Stimulated activated naive B cell treated with anti-CD40 and anti-IgM and Interleukin-4, amounts not matched to agents 10 μg/mL and 1 μg/mL and 100 μg/mL, for 72 hours (primary cell): ENCODE measurements around the gene MT1B.
"Not testable (repeated sequence)": the region's sequence is repeated elsewhere in the genome, so short reads cannot be mapped to it uniquely, and the experiment has no call there.

Source experiments
- ATAC-seq, 2 donors: fragments of 150-1000 bp; cut with Tn5 transposase; replicated peaks; 2 replicates each; pipeline ENCODE4 v1.10.0; 2021; ENCODE audit warnings: moderate library complexity in 1 of 2
- DNase-seq: peaks from one replicate; pipeline ENCODE4 v3.0.0; 2021
- H3K27ac Mint-ChIP-seq: one replicate; pipeline ENCODE4 v1.8.0; 2022; ENCODE audit warnings: mild to moderate bottlenecking, mixed read lengths
- H3K27me3 Mint-ChIP-seq, 2 donors: one replicate each; pipeline ENCODE4 v1.8.0; 2022; ENCODE audit warnings: mixed read lengths in 2 of 2
- H3K36me3 Mint-ChIP-seq, 2 donors: one replicate each; pipeline ENCODE4 v1.8.0; 2022; ENCODE audit warnings: mixed read lengths in 2 of 2, mild to moderate bottlenecking in 1 of 2
- H3K4me1 Mint-ChIP-seq, 2 donors: one replicate each; pipeline ENCODE4 v1.8.0; 2022; ENCODE audit warnings: mixed read lengths in 2 of 2, mild to moderate bottlenecking in 1 of 2
- H3K4me3 Mint-ChIP-seq, 2 donors: one replicate each; pipeline ENCODE4 v1.8.0; 2022; ENCODE audit warnings: mild to moderate bottlenecking in 2 of 2, mixed read lengths in 2 of 2, moderate library complexity in 1 of 2
- H3K9me3 Mint-ChIP-seq, 2 donors: one replicate each; pipeline ENCODE4 v1.8.0; 2022; ENCODE audit warnings: mixed read lengths in 2 of 2, mild to moderate bottlenecking in 1 of 2

Gene MT1B

DNA sequence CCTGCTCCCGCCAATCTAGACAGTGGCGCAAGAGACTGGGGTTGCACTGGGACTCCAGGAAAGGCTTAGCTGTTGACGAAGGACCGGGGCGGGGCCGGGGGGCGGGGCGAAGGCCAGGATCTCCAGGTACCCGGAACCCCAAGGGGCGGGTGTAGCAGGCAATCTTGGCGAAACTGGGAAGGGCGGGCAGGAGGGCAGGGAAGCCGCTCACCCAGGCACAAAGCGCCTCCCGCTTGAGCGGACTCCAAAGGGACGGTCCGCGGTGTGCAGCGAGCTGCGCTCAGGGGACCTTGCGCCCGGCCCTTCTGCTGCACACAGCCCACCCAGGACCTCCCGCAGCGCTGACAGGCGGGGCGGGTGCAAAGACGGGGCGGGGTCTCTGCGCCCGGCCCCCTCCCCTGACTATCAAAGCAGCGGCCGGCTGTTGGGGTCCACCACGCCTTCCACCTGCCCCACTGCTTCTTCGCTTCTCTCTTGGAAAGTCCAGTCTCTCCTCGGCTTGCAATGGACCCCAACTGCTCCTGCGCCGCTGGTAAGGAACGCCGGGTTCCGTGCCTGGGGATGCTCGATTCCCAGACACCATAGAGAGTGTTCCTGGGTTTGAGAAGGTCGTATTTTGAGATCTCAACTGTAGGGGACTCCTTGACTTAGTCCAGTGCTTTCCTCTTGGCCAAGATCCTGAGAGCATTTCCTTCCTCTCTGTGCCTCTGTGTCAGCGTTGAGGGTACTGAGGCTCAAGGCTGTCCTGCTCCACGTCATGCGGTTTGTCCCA lies 6.1 kb downstream of the MT1B start, which contains the start of gene MT1F:
Gene MT1F (plus strand): TSS at position 405 of the 772 bp plus-strand sequence. CDS start 100 bp downstream, at position 505.
- Mint-ChIP-seq H3K27me3 (peaks cover 30 to 38% of the 10 kb centered on the region in 2 donors), H3K4me3 (peak within 1 kb of the TSS; percentile 89 to 97)

DNA sequence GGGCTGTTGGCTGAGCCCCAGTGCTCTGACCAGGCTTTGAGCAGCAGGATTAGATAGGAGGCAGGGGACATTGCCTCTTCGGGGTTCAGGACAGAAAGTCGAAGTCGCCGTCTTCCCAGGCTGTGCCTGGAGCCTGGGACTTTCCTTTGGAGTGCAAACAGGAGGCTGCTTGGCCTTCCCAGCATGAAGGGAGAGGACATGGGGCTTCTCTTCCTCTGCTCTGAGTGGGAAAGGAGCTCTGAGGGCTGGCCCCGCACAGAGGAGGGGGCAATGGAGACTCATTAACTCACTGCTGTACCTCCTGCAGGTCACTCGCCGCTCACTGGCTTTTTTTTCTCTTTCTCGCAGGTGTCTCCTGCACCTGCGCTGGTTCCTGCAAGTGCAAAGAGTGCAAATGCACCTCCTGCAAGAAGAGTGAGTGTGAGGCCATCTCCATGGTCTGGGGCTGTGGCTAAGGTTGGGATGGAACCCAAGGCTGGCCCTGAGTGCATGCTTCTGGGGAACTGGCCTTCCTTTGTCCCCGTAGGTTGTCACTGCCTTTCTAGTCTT lies 6.7 kb downstream of the MT1B start:
- DNase-seq, result no peak
- ATAC-seq, result no peak
- Mint-ChIP-seq H3K4me1 (peaks cover 19 to 22% of the 10 kb centered on the region in 2 donors), H3K9me3 (no peaks in the 10 kb centered on the region), H3K27ac (peak overlapping the region; percentile 88), H3K4me3 (peak overlapping the region; percentile 89 to 97), H3K27me3 (peaks cover 35 to 40% of the 10 kb centered on the region in 2 donors), H3K36me3 (peaks cover 0 to 3% of the 10 kb centered on the region in 2 donors)

More for the DNA sequence above, 6.1 kb downstream of the MT1B start, which contains the start of gene MT1F:
- ATAC-seq, result peak; percentile 82 to 83
- Mint-ChIP-seq H3K4me1 (peaks cover 16 to 17% of the 10 kb centered on the region in 2 donors), H3K27ac (peak within 1 kb of the TSS; percentile 88), H3K36me3 (peaks cover 0 to 3% of the 10 kb centered on the region in 2 donors), H3K9me3 (no peaks in the 10 kb centered on the region)
- DNase-seq, result peak; percentile 20

DNA sequence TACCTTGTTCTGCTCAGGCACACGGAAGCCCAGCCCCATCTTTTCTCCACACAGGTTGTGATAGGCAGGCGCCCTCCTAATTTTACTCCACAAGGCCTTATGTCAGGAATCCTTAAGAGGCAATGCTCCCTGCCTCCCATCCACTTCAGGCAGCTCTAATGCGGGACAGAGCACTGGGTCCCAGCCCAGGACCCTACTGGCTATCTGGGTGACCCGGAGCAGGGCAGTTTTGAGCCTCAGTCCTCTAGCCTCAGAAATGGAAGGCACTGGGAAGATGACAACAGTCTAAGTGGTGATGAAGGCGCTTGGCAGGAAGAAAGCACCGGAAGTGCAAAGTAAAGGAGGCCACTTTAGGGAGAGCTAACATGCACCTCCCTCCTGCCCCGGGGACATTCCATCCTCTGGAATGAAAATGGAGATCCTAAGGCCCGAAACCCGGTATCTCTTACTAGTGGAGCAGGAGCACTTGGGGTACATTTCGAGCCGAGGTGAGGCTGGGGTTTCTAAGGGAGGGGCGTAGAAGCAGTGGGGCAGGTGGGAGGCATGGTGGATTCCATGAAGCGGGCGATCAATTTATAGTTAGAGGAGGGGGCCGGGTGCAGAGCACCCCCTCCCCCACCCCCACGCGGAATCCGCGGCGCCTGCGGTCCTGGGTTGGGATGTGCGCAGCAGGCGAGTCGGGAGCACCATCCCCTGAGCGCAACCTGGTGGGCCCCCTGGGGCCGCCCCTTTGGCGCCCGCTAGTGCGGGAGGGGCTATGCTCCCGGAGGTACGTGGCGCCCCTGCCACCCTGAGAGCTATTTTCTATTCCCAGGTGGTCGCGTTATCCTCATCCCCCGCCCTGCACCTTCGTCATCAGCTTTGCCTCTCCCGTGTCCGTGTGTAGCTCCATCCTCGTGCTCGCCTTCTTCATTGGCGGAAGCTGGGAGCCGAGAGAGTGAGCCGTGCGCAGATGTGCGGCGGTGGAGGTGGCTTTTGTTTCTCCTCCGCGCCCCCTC lies 11.0 kb downstream of the MT1B start:
- H3K4me3 Mint-ChIP-seq, result peak overlapping the region; percentile 55 to 71
- no peak for ATAC-seq

DNA sequence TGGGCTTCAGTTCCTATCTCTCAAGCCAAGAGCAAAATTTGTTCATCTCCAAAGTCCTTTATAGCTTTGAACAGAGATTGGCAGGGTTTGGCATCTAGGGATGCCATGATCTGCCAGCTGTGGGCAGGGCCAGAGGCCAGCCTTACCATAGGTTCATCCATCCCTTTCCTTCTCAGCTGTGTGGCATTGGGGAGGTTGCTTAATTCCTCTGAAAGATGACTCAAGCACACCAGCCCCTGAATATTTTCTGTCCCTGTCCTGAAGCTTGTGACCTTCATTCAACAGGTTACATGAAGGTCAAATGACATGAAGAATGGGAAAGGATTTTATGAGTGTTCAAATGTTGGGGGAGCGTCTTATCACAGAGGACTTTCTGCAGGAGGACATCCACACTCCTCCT lies 12.8 kb downstream of the MT1B start:
- peaks cover 0 to 3% of the 10 kb centered on the region in 2 donors for H3K36me3 Mint-ChIP-seq
- DNase-seq (no peak), ATAC-seq (no peak)
- H3K27me3 Mint-ChIP-seq, result peaks cover 71 to 79% of the 10 kb centered on the region in 2 donors
- peaks cover 13 to 26% of the 10 kb centered on the region in 2 donors for H3K4me1 Mint-ChIP-seq
- H3K27ac Mint-ChIP-seq, result no peak overlapping the region
- no peaks in the 10 kb centered on the region for H3K9me3 Mint-ChIP-seq
- no peak overlapping the region for H3K4me3 Mint-ChIP-seq

More for the DNA sequence above, 11.0 kb downstream of the MT1B start:
- peak overlapping the region; percentile 26 for H3K27ac Mint-ChIP-seq
- H3K36me3 Mint-ChIP-seq, result peaks cover 0 to 3% of the 10 kb centered on the region in 2 donors
- H3K4me1 Mint-ChIP-seq, result peaks cover 14 to 24% of the 10 kb centered on the region in 2 donors
- peaks cover 59 to 68% of the 10 kb centered on the region in 2 donors for H3K27me3 Mint-ChIP-seq
- H3K9me3 Mint-ChIP-seq, result no peaks in the 10 kb centered on the region
- no peak for DNase-seq

DNA sequence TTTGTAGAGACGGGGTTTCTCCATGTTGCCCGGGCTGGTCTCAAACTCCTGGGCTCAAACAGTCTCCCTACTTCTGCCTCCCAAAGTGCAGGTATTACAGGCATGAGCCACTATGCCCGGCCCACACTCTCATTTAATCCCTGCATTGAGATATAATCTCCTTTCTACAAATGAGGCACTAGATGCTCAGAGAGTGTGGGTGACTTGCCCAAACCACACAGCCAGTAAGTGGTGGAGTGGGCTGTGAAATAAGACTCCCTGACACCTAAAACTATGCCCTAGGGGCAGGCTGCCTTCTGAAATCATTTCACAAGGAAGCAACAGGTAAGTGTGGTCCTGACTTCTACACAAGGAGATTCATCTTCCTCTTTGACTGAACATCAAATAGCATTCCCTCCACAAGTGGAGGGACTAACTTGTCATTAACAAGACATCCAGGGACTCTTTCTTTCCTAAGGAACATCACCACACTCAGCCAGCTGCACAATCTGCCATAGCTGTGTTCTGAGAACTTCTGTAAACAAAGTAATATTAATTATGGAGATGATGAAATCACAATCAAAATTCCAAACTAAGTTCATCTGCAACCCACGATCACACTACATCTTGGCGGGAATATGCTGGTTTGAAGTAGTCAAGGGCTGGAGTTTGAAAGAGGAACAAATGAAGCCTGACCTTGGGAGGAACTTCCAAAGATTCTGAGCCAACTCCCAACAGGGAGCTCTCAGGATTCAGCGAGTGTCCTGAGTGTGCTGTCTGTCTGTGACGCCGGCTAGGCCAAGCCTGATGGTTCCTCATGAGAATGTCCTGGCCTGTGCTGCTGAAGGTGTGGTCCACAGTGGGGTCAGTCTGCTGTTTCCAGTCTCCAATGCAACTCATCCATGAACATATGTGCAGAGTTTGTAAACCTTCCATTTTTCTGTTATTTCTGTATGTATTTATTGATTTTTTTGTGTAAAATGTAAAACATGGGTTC lies 13.9 kb downstream of the MT1B start:
- not testable (repeated sequence) for H3K36me3 Mint-ChIP-seq, H3K9me3 Mint-ChIP-seq, H3K4me3 Mint-ChIP-seq, DNase-seq, ATAC-seq, H3K27ac Mint-ChIP-seq
- H3K4me1 Mint-ChIP-seq, result peaks cover 17 to 31% of the 10 kb centered on the region in 2 donors
- peaks cover 81 to 85% of the 10 kb centered on the region in 2 donors for H3K27me3 Mint-ChIP-seq

DNA sequence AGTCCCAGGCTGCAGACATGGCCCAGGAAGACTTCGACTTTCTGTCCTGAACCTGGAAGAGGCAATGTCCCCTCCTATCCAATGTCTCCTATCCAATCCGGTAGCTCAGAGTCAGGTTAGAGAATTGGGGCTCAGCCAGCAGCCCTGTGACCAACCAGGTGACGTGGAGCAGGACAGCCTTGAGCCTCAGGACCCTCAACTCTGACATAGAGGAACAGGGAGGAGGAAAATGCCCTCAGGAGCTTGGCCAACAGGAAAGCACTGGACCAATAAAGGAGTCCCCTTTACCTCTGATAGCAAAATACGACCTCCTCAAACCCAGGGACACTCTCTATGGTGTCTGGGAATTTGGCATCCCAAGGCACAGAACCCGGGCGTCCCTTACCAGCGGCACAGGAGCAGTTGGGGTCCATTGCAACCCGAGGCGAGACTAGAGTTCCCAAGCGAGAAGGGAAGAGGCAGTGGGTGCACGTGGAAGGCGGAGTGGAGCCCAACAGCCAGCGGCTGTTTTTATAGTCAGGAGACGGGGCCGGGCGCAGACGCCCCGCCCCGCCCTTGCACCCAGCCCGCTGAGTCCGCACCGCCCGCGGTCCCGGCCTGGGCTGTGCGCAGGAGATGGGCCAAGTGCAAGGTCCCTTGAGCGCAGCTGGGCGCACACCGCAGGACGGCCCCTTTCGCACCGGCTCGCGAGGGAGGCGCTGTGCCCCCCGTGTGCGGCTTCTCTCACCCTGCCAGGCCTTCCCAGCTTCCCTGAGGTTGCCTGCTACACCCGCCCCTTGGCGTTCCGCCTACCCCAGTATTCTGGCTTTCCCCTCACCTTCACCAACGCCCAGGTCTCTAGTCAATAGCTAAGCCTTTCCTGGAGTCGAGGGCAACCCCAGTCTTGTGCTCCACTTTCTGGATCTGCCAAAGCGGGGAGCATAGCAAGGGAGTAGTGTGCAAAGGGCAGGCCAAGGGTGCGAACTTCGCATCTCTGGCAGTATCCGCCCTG lies 16.2 kb downstream of the MT1B start, which contains the start of gene MT1G:
Gene MT1G (minus strand): TSS at position 485 of the 991 bp plus-strand sequence. CDS start 72 bp downstream, at position 413.
- Mint-ChIP-seq H3K4me3 (peak within 1 kb of the TSS; percentile 14 to 62), H3K36me3 (no peaks in the 10 kb centered on the region), H3K9me3 (no peaks in the 10 kb centered on the region), H3K27ac (no peak within 1 kb of the TSS), H3K27me3 (peaks cover 84 to 85% of the 10 kb centered on the region in 2 donors), H3K4me1 (peaks cover 10 to 24% of the 10 kb centered on the region in 2 donors)
- peak; percentile 53 to 56 for ATAC-seq
- no peak for DNase-seq

DNA sequence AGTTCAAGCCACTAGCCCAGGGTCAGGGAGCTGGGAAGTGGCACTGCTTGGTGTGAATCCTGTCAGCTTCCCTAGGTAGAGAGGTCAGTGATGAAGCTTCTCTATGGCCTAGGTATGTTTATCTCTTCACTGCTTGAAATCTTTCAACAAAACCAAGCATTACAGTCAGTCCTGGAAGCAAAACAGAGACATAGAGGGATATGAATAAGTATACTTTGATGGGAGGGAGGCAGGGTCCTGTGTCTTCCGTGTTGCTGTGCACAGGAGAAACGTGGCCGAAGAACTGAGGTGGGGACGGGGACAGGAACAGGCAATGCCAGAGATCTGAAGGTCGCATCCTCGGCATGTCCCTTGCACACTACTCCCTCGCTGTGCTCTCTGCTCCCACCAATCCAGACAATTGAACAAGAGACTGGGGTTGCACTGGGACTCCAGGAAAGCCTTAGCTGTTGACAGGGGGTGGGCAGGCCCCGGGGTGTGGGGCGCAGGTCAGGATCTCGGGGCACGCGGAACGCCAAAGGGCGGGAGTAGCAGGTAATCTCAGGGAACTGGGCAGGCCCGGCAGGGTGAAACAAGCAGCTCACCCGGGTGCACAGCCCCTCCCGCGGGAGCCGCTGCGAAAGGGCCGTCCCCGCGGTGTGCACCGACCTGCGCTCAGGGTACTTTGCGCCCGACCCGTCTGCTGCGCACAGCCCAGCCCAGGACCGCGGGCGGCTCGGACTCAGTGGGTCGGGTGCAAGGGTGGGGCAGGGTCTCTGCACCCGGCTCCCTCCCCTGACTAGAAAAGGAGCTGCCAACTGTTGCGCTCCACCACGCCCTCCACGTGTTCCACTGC lies 17.5 kb downstream of the MT1B start, which contains the start of gene MT1H:
Gene MT1H (plus strand): TSS at position 810 of the 835 bp plus-strand sequence. CDS start 71 bp downstream, outside the sequence.
- DNase-seq (no peak), ATAC-seq (peak in 1 of 2 donors; percentile 45)
- Mint-ChIP-seq H3K4me3 (peak within 1 kb of the TSS in 1 of 2 donors; percentile 55), H3K27ac (no peak within 1 kb of the TSS), H3K9me3 (no peaks in the 10 kb centered on the region), H3K36me3 (no peaks in the 10 kb centered on the region), H3K4me1 (peaks cover 7 to 18% of the 10 kb centered on the region in 2 donors), H3K27me3 (peaks cover 84 to 90% of the 10 kb centered on the region in 2 donors)

DNA sequence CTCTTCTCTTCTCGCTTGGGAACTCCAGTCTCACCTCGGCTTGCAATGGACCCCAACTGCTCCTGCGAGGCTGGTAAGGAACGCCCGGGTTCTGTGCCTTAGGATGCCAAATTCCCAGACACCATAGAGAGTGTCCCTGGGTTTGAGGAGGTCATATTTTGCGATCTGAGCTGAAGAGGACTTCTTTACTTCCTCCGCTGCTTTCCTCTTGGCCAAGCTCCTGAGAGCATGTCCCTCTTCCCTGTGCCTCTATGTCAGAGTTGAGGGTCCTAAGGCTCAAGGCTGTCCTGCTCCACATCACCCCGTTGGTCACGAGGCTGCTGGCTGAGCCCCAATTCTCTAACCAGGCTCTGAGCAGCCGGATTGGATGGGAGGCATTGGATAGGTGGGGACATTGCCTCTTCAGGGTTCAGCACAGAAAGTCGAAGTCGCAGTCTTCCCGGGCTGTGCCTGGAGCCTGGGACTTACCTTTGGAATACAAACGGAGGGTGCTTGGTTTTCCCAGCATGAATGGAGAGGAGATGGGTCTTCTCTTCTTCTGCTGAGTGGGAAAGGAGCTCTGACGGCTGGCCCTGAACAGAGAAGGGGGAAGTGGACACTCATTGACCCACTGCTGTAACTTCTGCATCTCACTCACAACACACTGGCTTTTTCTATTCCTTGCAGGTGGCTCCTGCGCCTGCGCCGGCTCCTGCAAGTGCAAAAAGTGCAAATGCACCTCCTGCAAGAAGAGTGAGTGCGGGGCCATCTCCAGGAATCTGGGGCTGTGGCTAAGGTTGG lies 18.3 kb downstream of the MT1B start:
- Mint-ChIP-seq H3K36me3 (no peaks in the 10 kb centered on the region), H3K27ac (no peak overlapping the region), H3K4me3 (peak overlapping the region in 1 of 2 donors; percentile 55), H3K4me1 (peaks cover 8 to 18% of the 10 kb centered on the region in 2 donors), H3K9me3 (no peaks in the 10 kb centered on the region), H3K27me3 (peaks cover 82 to 90% of the 10 kb centered on the region in 2 donors)
- ATAC-seq (no peak), DNase-seq (no peak)

DNA sequence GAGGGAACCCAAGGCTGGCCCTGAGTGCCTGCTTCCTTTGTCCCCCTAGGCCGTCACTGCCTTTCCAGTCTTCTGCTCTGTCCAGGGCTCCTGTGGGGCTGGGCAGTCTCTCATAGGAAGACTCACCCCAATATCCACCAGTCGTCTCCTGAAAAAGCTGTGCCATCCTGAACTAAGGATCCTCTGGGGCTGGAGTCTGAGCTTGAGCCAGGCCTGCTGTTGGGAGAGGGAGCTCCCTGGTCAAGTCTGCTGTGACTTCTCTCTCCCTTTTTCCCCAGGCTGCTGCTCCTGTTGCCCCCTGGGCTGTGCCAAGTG lies 18.9 kb downstream of the MT1B start:
- ATAC-seq, result no peak
- Mint-ChIP-seq H3K4me3 (no peak overlapping the region), H3K27ac (no peak overlapping the region), H3K36me3 (no peaks in the 10 kb centered on the region), H3K27me3 (peaks cover 82 to 90% of the 10 kb centered on the region in 2 donors), H3K4me1 (peaks cover 11 to 23% of the 10 kb centered on the region in 2 donors), H3K9me3 (no peaks in the 10 kb centered on the region)
- no peak for DNase-seq

DNA sequence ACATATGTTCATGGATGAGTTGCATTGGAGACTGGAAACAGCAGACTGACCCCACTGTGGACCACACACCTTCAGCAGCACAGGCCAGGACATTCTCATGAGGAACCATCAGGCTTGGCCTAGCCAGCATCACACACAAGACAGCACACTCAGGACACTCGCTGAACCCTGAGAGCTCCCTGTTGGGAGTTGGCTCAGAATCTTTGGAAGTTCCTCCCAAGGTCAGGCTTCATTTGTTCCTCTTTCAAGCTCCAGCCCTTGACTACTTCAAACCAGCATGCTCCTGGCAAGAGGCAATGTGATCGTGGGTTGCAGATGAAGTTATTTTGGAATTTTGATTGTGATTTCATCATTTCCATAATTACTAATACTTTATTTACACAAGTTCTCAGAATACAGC lies 20.0 kb downstream of the MT1B start:
- not testable (repeated sequence) for H3K36me3 Mint-ChIP-seq, H3K4me3 Mint-ChIP-seq, ATAC-seq, H3K9me3 Mint-ChIP-seq, DNase-seq, H3K27ac Mint-ChIP-seq
- H3K27me3 Mint-ChIP-seq, result peaks cover 86 to 94% of the 10 kb centered on the region in 2 donors
- peaks cover 13 to 33% of the 10 kb centered on the region in 2 donors for H3K4me1 Mint-ChIP-seq

DNA sequence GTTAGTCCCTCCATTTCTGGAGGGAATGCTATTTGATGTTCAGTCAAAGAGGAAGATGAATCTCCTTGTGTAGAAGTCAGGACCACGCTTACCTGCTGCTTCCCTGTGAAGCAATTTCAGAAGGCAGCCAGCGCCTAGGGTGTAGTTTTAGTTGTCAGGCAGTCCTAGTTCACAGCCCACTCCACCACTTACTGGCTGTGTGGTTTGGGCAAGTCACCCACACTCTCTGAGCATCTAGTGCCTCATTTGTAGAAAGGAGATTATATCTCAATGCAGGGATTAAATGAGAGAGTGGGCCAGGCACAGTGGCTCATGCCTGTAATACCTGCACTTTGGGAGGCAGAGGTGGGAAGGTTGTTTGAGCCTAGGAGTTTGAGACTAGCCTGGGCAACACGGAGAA lies 20.5 kb downstream of the MT1B start:
- Mint-ChIP-seq H3K27me3 (peaks cover 85 to 97% of the 10 kb centered on the region in 2 donors), H3K4me1 (peaks cover 13 to 33% of the 10 kb centered on the region in 2 donors)
- H3K36me3 Mint-ChIP-seq, ATAC-seq, H3K4me3 Mint-ChIP-seq, H3K27ac Mint-ChIP-seq, H3K9me3 Mint-ChIP-seq, DNase-seq: not testable (repeated sequence)
